Measurements from ENCODE around the gene TP53RK. TPM values are rescaled to one million over a fixed set of nuclear protein-coding genes. Genes with fewer than 3 reads are reported as not detected.

TP53RK gene
- 11.9 to 13.7 TPM (median 13.0 TPM) in 5 replicates for total RNA-seq (2022; extraction: Qiagen RNA extraction)

GRCh38 chr20:46689082-46689753, at the start of gene TP53RK:
Gene TP53RK (minus strand): TSS chr20:46689444. CDS start chr20:46689414, 30 bp downstream.

GRCh38 chr20:46709459-46710152, 20.4 kb upstream of the TP53RK start, which contains the start of gene SLC2A10:
Gene SLC2A10 (plus strand): TSS chr20:46709649. CDS start chr20:46709737, 88 bp downstream.

DNA sequence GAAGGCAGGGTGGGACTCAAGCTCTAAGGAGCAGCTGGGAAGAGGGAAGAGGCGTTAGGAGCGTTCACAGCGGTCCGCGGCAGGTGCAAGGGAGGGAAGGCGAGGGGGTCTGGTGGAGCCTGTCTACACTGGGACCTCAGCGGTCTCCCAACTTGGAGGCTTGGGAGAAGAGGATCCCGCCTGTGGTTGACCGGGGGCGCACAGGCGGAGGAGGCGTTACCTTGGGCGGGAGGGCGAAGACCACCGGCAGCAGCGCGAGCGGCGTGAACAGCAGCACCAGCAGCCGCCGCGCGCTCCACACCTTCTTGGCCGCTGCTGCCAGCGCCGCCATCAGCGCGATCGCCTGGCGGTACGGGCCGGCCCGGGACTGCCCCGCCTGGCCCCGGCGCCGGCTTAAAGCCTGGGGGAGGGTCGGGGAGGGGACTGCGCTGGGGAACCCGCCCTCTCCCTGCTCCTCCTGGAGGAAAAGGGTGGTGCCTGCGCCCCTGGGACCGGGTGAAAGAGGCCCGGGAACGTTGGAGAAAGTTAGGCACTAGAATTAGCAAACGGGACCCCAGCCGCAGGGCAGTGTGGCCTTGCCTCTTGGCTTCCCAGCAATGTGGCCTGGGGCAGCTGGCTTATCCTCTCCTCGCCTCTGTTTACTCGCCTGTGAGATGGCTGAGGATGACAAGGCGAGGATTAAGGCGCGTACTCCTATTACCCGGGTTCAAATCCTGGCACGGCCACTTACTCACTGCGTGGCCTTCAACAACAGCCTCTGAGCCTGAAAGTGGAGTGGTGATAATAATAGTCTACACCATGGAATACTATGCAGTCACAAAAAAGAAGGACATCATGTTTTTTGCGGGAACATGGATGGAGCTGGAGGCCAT, 37.9 kb downstream of the TP53RK start, which contains the start of gene SLC13A3:
TSS of gene SLC13A3 (minus strand) at position 369 of the 872 bp plus-strand sequence. CDS start at position 331, 38 bp downstream.

Other genes with a start within 250 kb of the TP53RK start
- gene ZNF334, start 175.9 kb downstream of the TP53RK start, total RNA-seq (2022; extraction: Qiagen RNA extraction): not detected in 5 replicates
- not detected in 5 replicates for gene OCSTAMP, start 138.8 kb downstream of the TP53RK start, total RNA-seq (2022; extraction: Qiagen RNA extraction)
- gene SLC13A3, start 38.0 kb downstream of the TP53RK start, total RNA-seq (2022; extraction: Qiagen RNA extraction): 0.02 to 0.14 TPM (median 0.08 TPM) in 4 of 5 replicates, not detected in the other
- not detected in 5 replicates for gene SLC2A10, start 20.2 kb upstream of the TP53RK start, total RNA-seq (2022; extraction: Qiagen RNA extraction)
- gene EYA2, start 205.4 kb upstream of the TP53RK start, total RNA-seq (2022; extraction: Qiagen RNA extraction): 1.8 to 2.6 TPM (median 2.3 TPM) in 5 replicates